ENCODE data around the gene DHCR7.
A peak's percentile ranks its signal among the peaks of the same experiment; 100 is the strongest.
"Not testable (repeated sequence)": the region's sequence is repeated elsewhere in the genome, so short reads cannot be mapped to it uniquely, and the experiment has no call there.

The DHCR7 gene

GRCh38 chr11:71436861-71437260 lies 11.3 kb downstream of the DHCR7 start:
- no peak for DNase-seq

DNA sequence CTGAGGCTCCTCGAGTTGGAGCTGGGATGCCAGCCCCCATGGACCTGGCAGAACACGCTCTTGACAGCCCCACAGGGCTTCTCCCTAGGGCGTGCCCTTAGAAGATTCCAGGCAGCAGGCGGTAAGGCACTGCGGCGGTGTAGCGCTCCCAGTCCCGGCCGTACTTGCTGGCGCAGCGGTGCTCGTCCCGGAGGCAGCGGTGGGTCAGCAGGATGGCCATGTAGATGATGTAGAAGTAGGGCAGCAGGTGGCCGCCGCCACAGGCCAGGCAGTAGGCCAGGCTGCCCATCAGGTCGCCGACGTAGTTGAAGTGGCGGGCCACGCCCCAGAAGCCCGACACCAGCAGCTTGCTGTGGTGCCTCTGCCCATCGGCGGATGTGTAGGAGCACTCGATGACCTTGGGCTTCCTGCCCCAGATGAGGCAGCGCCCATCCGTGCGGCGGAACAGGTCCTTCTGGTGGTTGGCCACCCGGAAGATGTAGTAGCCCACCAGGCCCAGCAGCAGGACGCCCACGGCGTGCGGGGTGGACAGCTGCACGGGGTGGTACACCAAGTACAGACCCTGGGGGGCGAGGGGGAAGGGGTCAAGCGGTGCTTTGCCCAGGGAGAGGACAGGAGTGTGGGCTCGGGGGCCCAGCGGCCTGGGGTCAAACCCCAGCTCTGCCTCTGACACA lies 12.8 kb downstream of the DHCR7 start:
- DNase-seq, result no peak

- DNase-seq, result no peak
Observed at GRCh38 chr11:71434576-71435130, 13.5 kb downstream of the DHCR7 start.

GRCh38 chr11:71433648-71434450 lies 14.3 kb downstream of the DHCR7 start:
- DNase-seq, result no peak

DNA sequence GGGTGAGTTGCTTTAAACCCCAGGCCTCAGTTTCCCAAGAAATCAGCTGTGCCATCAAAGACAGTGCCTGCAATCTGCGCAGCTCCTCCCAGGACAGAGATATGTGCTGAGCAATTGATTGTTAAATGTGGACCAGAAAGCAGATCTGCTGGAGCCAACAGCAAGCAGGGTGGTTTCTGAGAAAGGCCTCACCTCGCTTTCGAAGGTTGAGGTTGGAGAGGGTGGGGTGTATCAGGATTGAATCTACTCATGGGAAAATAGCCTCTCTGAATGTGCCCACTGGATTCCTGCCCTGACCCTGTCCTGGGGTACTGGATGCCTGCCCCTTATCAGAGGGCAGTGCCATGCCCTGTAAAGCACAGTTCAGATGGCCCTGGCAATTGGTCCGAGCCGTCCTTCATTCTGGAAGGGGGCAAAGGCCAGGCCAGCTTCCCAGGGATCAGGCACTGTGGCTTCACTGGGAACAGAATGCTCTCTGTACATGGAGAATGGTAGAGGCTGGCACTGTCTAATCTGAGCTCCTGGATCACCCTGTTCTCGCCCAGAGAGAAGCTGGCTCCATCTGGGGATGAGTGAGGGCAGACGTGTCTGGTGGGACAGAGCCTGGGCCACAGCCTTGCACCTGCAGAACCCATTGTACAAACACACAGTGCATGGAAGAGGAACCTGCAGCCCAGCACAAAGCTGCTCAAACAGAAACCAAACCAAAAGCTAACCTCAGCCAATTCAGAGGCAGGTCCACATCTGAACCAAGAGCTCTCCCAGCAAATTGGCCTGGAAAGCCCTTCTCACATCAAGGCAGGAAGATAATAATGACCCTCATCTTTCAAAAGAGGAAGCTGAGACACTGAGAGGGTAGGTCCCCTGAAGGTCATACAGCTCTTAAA lies 15.2 kb downstream of the DHCR7 start:
- no peak for DNase-seq

DNA sequence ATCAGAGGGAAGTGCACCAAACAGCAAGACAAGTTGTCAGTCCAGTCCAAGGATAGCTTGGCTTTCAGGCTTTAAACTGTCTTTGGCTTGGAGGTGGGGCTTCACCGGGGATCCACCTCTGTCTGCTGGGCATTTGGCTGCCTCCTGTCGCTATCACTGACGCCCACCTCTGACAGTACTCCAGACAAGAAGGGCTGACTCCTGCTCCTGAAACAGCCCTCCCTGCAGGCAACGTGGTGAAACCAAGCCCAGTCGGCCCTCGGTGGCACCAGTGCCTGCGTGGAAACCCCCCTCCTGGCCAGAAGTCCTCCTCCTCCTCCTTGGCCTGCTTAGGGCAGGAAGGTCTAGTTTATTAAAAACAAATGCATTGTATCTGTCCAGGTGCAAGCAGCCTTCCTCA lies 16.9 kb downstream of the DHCR7 start:
- DNase-seq, result no peak

GRCh38 chr11:71430166-71430565 lies 18.0 kb downstream of the DHCR7 start:
- DNase-seq, result no peak

- DNase-seq, result no peak
Observed at GRCh38 chr11:71429701-71430100, 18.5 kb downstream of the DHCR7 start.

DNA sequence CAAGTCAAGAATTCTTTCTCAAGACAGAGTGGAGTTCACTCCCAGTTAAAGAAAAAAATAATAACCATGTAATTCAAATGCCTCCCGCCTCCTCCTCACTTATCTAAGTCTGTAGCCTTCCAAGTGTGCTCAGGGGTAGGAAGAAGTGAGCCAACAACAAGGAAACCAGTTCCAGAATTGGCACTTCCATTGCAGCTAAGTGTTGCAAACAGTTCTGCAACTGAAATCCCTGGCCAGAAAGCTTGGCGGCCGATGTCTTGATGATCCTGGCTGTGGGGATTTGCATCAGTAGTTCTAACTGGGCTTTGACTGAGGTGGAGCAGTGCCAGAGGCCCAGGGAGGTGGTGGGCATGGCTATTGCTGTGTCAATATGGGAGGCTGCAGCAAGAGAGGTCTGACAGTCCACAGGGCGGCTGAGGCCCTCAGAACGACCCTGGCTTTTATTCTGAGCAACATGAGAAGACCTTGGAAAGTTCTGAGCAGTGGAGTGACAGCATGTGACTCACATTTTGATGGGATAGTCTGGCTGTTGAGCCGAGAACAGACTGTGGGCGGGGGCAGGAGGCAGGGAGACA lies 19.2 kb downstream of the DHCR7 start:
- DNase-seq, result no peak

- no peak for DNase-seq
Observed at GRCh38 chr11:71426413-71426812, 21.8 kb downstream of the DHCR7 start.

GRCh38 chr11:71425860-71426259 lies 22.3 kb downstream of the DHCR7 start:
- DNase-seq, result no peak

GRCh38 chr11:71425409-71425808 lies 22.8 kb downstream of the DHCR7 start:
- DNase-seq, result no peak

GRCh38 chr11:71423181-71423790 lies 24.9 kb downstream of the DHCR7 start:
- no peak for DNase-seq

DNA sequence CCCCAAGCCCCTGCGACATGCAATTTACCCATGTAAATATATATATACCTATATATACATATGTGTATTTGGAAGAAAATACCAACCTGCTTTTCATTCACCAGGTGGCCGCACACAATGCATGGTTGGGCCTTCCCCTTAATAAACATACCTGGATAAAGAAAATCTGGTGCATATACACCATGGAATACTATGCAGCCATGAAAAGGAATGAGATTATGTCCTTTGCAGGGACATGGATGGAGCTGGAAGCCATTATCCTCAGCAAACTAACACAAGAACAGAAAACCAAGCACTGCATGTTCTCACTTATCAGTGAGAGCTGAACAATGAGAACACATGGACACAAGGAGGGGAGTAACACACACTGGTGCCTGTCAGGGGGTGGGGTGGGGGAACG lies 25.9 kb downstream of the DHCR7 start:
- DNase-seq, result not testable (repeated sequence)

- DNase-seq, result no peak
Observed at GRCh38 chr11:71421392-71421950, 26.7 kb downstream of the DHCR7 start.

DNA sequence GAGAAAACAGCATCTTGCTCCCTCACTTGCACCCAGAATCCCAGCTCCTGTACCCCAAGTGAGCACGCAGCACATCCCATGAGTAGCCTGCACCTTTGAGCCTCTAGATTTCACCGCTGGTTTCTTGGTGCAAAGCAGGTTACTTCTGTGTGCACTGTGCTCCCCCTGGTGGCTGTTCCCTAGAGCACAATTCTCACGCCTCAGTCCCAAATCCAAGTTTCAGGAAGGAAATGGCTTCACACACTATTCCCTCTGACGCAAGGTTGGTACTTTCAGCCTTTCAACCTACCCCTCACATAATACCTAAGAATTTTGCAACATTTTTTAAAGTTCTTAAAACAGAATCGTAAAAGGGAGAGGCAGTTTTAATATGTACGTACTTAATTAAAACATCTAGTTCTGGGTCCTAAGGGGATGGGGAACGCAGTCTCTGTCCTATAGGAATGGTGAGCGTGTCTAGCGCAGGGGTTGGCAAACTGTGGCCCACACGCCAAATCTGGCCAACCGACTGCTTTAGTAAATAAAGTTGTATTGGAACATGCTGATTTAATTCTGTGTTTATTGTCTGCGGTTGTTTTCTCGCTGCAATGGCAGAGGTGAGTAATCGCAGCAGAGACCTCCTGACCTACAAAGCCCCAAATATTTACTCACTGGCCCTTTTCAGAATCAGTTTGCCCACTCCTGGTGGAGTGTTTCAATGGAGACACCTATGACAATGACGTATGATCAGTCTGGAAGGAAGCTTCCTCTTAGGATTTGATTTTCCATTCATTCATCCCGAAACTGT lies 27.5 kb downstream of the DHCR7 start:
- peak; percentile 4 for DNase-seq

DNA sequence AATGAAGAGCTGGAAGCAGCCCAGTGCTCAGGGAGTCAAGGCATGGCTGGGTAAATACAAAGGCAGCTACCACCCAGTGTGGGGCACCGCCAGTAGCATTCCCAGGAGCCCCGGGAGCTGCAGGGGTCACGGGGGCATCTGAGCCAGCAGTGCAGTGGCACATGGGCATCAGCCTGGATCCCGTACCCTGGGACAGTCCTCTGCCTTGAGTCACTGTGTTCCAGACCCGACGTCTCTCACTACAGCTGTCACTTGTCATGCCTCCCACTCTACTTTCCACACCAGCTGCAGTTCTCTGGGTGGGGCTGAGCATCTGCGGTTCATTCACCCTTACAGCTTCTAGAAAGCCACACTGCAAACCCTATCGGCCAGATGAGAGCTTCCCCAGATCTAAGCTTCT lies 29.6 kb downstream of the DHCR7 start:
- DNase-seq, result no peak

DNA sequence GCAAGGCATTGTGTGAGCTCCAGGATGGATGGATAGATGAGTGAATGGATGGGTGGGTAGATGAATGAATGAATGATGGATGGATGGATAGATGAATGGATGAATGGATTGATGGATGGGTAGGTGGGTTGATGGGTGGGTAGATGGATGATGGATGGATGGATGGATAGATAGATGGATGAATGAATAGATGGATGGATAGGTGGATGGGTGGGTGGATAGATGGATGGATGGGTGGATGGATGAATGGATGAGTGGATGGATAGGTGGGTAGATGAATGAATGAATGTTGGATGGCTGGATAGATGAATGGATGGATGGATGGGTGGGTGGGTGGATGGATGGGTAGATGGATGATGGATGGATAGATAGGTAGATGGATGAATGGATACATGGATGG lies 33.5 kb downstream of the DHCR7 start:
- no peak for DNase-seq

DNA sequence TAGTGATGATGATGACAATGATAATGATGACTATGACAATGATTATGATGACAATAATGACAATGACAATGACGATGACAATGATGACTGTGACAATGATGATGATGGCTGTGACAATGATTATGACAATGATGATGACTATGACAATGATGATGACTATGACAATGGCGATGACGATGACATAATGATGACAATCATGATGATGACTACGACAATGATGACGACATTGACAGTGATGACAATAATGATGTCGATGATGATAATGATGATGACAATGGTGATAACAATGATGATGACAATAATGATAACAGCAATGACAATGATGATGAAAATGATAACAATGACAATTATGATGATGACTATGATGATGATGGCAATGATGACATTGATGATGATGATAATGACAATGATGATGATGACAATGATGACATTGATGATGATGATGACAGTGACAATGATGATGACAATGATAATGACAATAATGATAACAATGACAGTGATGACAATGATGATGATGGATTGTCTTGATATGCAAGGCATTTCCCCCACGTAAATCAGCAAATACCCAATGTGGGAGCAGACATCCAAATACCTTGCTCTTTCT lies 37.7 kb downstream of the DHCR7 start:
- DNase-seq, result no peak

GRCh38 chr11:71408826-71409225 lies 39.4 kb downstream of the DHCR7 start:
- no peak for DNase-seq

DNA sequence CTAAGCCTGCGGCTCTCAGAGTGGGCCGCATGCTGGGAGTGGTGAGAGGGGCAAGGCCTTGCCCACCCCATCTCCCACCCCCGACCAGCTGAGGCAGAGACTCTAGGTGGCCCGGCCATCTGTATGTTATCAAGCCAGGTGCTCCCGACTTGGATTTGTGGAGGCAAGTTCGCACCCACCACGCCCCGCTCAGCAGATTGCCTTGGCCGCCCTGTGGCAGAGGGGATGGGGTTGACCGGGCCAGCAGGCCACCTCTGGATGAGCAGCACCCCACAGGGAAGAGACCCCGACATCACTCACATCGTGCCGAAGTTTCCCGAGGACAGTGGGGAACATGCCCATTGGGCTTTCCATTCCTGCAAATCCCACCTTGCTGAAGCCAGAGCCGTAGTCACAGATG lies 40.8 kb downstream of the DHCR7 start:
- DNase-seq, result no peak

All from CD4-positive, alpha-beta T cell treated with Interleukin-6 for 4 hours (primary cell).